Activated CD4-positive, alpha-beta T cell treated with anti-CD3 and anti-CD28 coated beads for 48 hours (primary cell): Measurements from ENCODE around the gene LMF1.
A peak's percentile ranks its signal among the peaks of the same experiment; 100 is the strongest.
"Not testable (repeated sequence)": the region's sequence is repeated elsewhere in the genome, so short reads cannot be mapped to it uniquely, and the experiment has no call there.

Experiments used
- DNase-seq: peaks from one replicate; pipeline ENCODE4 v3.0.0-alpha.2; 2020

LMF1 gene

DNA sequence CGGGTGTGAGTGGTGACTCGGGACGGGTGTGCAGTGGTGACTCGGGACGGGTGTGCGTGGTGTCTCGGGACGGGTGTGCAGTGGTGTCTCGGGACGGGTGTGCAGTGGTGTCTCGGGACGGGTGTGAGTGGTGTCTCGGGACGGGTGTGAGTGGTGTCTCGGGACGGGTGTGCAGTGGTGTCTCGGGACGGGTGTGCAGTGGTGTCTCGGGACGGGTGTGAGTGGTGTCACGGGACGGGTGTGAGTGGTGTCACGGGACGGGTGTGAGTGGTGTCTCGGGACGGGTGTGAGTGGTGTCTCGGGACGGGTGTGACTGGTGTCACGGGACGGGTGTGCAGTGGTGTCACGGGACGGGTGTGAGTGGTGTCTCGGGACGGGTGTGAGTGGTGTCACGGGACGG lies 112.3 kb downstream of the LMF1 start:
- not testable (repeated sequence) for DNase-seq

DNA sequence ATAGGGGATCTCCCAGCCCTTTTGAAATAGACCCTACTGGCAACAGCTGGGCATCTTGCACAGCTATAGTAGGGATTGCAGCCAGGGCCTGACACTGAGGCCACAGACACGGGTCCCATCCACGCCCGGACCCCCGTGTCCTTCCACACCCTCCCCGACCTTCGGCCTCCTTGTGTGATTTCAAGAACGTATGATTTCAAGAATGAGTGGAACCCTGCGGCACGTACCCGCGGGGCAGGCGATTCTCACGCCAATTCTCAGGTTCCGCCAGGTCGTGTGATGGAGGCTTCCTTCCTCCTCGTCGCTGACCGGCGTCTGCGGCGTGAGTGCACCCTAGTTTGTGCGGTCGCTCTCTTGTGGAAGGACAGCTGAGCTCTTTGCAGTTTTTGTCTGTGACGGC lies 114.0 kb downstream of the LMF1 start:
- no peak for DNase-seq

DNA sequence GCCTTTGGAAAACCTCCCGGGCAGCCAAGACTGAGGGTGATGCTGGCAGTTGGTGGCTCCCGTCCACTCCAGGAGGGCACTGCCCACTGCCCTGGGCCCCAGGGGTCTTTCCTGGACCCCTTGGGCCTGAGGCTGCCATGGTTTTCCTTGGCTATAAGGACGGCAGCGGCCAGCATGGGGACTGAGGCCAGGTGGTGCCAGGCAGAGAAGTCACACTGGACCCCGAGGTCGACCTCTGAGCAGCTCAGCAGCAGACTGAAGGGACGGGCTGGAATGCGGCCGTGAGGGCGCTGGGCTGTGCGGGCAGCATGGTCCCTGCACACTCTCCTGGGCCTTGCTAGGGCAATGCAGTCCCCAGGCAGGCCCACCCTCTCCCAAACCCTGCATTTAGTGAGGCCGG lies 114.7 kb downstream of the LMF1 start:
- no peak for DNase-seq

DNA sequence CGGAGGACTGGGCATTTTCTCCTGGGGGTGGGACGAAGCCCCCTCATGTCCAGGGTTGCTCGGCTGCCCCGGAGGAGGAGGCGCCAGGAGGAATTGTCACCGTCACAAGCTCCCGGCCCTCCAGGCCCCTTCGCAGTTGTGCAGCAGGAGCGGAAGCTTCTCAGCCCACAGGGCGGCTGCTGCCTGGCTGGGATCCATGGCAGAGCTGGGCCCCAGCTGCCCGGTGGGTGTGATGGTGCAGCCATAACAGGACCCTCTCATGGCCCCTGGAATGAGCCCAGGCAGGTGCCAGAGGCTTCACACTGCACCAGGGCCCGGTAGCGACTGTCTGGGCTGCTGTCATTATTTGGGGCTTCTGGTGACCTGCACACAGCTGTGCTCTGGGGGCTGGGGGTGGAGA lies 115.3 kb downstream of the LMF1 start:
- no peak for DNase-seq

DNA sequence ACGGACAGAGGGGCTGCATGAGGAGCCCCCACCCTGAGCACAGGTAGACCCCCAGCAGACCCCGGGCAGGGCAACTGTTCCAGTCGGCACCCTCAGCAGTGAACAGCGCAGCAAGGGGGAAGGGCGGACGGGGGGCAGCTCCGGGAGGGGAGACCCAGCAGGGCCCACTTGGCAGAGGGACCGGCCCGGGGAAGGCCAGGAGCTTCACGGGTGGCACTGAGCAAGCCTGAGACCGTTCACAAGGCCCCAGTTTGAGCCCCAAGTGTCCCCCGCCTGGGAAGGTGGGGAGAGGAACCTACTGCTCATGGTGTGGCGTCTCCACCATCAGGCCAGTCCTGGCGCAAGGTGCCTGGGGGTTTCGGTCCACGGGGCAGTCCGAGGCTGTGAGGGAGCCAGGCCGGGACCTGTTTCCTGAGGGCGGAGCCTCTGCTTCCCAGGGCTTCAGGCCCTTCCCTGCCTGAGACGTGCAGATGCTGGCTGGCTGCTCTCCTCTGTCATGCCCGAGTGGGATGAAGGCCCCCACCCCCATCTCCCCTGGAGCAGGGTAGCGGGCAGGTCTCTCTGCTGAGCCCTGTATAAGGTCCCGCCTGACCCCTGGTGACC lies 115.9 kb downstream of the LMF1 start:
- no peak for DNase-seq

DNA sequence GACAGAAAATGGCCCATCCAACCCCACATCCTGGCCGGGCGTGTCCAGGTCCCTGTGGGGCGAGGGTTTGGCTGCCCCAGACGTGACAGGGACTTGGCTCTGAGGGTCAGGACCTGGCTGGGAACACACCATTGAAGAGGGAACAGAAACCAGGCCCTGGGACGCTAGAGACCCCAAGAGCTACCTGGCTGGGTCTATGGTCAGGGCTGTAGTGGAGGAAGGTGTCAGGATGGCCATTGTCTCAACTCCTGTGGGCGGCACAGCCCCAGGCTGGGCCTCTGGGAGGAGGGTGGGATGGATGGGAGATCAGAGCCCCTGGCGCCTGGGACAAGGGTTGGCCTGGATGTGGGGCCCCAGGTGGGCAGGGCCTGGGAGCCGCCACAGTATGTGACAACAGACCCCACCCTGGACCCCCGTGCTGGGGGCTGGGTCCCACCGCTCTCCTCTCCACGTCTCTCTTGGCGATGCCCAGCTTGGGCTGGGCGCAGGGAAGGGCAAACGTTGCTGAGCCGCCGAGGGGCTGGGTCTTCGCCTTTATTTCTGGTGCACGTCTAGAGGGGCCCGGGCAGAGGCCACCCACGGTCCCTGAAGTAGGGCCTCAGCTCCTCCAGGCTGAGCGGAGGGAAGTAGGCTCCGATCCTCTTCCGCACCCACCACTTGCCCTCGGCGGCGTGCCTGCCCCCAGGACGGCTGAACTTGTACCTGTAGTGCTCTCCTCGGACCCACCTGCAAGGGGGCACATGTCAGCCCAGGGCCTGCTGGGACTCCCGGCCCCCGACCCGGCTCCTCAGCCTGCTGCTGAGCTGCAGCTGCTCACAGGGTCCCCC lies 116.6 kb downstream of the LMF1 start:
- no peak for DNase-seq

DNA sequence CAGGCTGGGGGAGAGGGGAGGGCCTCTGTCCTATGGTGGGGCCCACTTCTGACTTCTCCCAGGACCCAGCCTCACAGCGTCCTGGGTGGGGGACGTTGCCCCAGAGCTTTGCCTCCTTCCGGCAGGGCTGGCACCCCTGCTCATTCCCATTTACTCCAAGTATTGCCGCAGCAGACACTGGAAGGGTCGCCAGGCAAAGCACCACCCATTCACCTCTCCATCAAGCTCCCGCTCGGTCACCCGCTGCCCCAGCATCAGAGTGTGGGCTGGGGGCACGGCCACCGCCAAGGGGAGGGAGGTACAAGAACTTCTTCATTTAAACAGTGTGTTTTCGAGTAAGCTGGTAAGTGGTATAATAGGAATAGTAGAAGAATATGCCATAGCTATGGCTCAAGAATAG lies 117.5 kb downstream of the LMF1 start:
- no peak for DNase-seq

DNA sequence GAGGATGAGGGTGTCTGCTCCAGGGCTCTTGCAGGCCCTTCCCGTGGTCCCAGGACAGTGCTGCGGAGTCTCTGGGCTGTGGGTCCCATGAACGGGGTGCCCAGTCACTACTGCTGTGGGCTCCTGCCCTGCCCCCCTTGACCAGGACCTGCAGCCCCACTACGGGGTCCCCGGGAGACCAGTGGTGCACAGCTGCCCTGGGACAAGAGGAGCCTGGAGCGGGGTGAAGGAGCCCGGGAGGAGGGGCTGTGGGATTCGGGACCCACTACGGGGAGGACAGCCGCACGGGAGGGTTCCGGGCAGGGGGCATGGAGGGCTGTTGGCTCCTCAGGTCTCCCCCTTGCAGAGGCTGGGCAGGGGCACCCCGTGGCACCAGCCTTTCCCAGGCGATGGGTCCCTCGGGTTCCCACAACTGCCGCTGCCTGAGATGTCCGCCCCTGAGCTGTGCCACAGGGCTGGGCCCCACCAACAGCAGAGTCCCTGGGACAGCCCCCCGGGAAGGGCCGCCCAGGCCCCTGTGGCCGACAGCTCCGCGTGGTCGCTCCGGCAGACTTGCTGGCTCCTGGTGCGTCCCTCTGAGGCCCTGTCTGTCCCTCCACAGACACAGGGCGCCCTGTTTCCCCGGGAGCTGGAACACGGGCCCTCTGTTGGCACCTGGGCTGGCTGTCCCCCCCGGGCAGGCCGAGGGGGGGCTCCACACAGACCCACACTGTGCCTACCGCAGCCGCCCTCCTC lies 118.2 kb downstream of the LMF1 start:
- no peak for DNase-seq

DNA sequence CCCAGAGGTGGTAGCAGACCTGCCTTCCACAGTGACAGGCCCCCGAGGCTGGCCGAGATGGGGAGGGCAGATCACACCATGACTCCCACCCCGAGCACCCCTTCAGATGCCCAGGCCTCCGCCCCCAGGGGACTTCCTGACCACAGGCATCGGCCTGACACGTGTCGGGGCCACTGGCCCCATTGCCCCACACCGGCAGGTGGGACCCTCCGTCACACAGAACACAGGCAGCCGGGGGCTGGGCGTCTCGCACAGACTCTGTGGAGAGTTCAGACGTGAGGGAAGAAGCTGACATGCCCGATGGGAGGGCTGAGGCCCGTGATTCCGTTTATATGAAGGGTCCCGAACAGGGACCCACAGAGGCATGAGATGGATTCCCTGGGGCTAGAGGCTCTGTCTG lies 118.9 kb downstream of the LMF1 start:
- no peak for DNase-seq

DNA sequence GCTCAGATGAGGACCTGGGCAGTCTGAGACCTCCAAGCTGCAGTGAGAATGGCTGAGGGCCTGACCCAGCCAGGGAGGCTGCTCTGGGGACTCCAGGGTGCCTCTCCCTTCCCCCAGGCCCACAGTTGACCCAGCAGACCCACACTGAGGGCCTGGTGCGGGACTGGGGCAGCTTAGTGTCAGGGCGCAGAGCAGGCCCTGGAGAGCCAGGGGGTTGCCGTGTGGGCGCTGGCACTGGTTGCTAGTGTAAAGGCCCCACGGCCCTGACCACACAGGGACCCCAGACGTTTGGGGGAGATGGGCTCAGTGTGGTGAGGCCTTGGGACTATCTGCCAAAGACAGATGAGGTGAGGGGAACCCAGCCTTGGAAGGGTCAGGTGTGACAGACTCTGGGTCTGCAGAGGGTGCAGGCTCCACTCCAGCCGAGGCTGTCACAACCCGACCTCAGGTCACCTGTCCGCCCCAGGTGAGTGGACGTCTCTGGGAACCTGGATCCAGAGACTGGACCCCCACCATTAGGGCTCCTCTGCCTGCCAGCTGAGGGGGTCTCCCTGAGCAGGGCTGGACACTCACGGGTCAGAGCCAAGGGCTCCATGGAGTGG lies 119.5 kb downstream of the LMF1 start:
- no peak for DNase-seq

DNA sequence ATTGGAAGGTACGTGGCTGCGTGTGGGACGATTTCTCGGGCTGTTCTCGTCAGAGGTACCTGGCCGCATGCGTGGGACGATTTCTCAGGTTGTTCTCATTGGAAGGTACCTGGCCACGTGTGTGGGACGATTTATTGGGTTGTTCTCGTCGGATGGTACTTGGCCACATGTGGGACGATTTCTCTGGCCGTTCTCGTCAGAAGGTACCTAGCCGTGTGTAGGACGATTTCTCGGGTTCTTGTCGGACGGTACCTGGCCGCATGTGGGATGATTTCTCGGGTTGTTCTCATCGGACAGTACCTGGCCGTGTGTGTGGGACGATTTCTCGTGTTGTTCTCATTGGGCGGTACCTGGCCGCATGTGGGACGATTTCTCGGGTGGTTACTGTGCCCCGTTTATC lies 120.1 kb downstream of the LMF1 start:
- no peak for DNase-seq

DNA sequence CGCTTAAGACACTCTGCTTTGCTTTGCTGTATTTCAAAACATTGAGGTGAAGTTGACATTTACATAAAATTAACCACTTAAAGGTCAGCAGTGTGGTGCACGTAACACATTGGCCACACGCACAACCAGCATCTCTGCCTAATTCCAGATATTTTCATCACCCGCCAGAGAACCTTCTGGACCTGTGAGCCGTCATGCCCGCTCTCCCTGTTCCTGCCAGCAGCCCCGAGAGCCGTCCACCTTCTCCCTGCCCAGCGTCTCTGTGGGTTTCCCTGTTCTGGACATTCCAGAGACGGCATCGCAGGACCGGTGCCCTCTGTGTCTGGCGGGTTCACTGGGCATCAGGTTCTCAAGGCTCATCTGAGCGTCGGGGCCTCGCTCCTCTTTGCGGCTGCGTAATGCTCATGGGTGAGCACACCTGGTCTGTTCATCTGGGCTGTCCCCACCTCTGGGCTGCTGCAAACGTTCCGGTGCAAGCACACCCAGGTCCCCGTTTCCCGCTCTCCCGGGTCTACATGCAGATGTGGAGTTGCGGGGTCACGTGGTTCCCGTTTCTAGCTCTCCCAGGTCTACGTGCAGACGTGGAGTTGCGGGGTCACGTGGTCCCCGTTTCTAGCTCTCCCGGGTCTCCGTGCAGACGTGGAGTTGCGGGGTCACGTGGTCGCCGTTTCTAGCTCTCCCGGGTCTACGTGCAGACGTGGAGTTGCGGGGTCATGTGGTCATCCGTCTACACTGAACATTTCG lies 122.1 kb downstream of the LMF1 start:
- DNase-seq: no peak

DNA sequence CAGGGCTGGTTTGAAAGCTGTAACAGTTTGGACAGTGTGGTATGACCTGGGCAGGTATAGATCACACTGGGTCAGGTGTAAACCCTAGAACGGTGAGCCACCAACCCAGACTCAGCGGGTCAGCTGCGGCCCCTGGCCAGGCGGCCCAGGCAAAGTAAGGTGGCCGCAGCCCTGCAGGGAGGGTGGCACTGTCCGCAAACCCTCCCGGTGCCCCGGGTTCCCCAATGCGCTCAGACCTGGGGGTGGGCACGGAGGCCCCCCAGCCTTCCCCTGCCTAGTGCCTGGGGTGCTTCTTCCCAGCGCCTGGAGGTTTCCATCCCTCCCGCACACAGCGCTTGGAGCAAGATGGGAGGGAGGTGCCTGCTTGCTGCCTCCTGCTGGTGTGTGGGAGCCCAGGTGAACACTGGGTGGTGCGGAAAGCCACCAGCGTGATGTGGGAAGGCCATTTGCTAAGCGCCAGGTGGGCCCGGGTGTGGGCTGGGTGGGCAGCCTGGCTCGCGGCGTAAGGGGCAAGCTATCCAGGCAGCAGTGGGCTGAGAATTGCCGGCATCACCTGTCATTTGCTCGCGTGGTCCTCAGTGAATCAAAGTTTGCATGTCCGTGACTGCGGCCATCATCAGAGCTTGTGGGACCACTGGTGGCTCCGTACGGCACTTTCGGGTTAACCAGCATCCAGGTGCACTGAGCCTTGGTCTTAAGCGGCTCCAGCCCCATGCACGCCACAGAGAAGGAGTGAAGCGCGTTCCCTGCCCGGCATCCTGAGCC lies 122.9 kb downstream of the LMF1 start:
- no peak for DNase-seq

DNA sequence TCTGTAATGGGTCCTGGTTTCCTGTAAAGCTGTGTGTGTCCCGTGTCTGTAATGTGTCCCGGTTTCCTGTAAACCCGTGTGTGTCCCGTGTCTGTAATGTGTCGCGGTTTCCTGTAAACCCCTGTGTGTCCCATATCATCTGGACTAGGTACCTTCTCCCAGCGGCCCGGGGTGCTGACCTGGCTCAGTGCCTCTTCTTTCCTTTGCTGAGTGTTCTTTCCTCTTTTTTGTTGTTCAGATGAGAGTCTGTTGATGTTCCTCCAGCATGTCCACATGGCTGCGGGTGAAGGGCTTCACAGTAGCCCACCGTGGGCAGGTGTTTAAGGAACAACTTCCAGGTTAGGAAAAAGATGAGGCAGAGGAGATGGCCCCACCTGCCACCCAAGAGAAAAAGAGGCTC lies 123.6 kb downstream of the LMF1 start:
- DNase-seq: no peak

DNA sequence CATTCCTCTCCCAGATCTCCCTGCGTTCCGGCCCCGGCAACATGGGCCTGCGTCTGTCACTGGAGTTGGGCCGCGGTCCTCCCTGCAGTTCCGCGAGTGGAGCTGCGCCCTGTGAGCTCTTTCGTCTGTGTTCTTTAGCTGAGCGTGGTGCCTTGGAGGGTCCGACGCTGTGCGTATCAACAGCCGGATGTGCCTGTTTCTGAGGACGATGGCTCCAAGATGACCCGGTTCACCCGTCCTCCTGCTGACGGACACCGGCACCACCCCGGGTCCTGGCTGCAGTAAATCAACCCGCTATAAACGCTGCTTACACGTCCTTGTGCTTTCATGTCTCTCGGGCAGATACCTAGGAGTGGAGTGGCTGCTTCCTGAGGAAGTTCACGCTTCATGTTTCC lies 125.4 kb downstream of the LMF1 start:
- no peak for DNase-seq

DNA sequence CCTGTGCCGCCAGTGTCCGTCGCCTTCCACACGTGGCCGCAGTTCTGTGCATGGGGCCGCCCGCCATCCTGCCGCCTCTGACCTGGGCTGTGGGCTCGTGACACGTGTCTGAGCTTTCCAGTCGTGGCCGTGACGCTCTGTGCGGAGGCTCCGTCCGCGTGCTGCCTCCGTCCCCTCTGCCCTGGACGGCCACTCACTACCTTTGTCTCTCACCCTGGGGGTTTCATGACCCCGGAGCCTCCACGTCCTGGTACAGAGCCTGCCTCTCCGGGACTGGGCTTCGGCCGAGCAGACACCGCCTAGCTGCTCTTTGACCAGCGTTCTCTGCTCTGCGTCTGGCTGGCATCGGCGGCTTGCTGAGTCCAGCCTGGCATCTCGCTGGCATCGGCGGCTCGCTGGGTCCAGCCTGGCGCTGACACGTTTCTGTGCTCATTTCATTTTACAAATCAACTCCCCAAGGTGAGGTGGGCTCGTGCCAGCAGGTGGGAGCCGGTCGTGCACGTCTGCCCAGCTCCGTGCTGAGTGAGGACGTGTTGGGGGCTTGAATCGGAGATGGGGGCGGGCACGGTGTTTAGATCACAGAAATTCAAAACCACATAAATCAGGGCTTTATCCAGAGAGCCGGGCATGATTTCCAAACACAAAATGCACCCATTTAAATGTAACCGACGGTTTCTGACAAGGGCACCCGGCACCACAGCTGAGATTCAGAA lies 126.0 kb downstream of the LMF1 start:
- DNase-seq: no peak

DNA sequence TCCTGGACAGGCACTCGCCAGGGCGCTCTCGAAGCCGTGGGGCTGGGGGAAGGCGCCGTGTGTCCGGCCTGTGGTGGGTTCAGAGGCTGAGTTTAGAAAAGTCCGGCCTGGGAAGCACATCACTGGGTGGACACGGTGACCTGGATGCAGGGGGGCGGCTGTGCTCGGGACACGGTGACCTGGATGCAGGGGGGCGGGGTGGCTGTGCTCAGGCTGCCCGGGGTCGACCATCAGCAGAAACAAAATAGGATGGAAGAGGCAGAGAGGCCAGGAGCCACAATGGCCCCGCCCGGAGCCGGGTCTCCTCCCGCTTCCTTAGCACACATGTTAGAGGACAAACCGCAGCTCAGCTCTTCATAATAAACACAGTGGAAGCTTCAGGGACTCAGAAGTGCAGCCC lies 127.0 kb downstream of the LMF1 start:
- no peak for DNase-seq

DNA sequence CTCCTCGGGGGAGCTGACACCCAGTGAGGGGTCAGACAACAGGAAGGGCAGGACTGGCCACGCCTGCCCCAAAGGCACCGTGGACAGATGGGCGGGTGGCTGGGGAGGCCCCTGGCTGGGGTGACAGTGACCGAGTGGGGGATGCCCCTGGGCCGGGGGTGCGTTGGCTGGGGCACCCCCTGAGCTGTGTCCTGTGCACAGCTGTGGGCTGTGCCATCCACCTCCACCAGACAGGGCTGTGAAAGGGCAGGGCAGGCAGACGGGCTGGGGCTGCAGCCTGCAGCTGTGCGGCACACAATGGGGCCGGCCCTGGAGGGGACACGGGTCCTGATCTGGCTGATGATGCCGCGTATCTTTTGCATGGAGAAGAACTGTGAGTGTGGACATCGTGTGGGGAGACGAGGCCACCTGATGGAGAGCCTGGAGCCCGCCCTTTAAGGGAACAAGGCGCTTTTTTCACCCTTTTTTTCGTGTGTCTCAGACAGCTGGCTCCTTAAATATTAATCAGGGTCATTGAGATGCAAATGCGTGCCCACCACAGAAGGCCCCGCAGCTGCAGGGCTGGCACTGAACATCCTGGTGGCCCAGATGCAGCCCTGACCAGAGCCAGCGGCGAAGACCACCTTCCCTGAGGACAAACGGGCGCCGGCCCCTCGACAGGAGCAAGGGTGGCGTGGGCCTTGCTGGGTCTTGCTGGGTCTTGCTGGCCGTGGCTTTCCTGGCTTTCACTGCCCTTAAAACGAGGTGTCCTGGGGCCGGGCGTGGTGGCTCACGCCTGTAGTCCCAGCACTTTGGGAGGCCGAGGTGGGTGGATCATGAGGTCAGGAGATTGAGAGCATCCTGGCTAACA lies 127.8 kb downstream of the LMF1 start:
- DNase-seq: no peak

DNA sequence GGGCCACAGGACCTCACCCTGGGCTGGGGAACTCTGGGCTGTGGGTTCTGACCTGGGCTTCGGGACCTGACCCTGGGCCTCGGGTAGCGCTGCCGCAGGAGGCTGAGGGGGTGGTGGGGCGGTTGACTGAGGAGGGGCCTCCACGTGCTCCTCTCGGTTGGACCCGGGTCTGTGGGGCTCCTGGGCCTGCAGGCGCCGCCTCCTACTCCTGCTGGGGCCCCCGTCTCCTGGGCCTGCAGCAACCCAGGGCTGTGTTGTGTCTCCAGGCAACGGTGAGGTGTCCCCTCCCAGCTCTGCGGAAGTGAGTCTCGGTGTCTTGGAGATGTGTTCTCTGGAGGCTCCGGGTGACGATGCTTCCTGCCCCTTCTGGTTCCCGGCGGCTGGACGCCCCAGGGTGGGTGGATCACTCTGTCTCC lies 128.7 kb downstream of the LMF1 start:
- DNase-seq: peak; percentile 6

DNA sequence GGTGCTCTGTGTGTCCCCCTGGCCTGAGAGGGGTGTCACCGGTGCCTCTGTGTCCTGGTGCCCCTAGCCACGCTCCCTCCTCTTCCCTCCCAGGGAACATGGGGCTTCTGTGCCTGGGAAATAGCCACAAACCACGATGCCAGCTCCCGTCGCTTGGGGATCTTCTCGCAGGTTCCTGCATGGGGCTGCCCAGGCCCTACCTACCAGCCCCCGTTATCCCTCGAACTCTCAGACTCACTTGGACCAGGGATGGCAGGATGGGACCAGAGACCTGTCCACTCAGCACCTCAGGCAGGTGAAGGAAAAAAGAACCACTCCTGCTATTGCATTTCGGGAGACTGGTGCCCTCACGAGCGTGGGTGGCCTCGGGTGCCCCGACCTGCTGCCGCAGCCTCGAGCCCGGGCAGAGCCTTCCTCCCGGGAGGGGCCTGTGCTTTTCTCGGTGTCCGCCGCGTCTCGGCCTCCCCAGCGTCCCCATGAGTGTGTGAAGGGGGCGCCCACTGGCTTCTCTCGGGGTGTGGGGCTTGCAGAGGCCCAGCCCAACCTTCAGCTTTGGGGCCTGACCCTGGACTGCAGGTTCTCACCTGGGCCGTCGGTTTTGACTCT lies 129.2 kb downstream of the LMF1 start:
- DNase-seq: no peak
